ENCODE data around the gene NOM1. TPM values are rescaled to one million over a fixed set of nuclear protein-coding genes. Genes with fewer than 3 reads are reported as not detected.

The NOM1 gene
- polyA plus RNA-seq, 1 of the 3 experiments (the other 2 are of a cell fraction), result 18.1 TPM

- Histone ChIP-seq H3K4me3 (ENCODE audit: low read depth in 2 of 2, low read length in 1 of 2) (no peak overlapping the region; a peak in 1 of 4 replicates), H3K27ac (ENCODE audit: low read depth in 2 of 2, low read length in 1 of 2) (no peak overlapping the region), H3K4me1 (ENCODE audit: control insufficient read depth in 1 of 2, insufficient read depth in 2 of 2, low read depth in 1 of 2, low read length in 1 of 2) (peaks cover 10 to 12% of the 10 kb centered on the region in 2 experiments; a peak in 3 of 4 replicates), H3K9me2 (no peaks in the 10 kb centered on the region), H3K9ac (no peak overlapping the region), H3K36me3 (replicated peaks in 1 of 2; ENCODE audit: control insufficient read depth in 1 of 2, insufficient read depth in 2 of 2, low read length in 1 of 2) (no peaks in the 10 kb centered on the region), H2AFZ (ENCODE audit: low read depth) (no peak overlapping the region), H3K79me2 (ENCODE audit: insufficient read depth) (no peaks in the 10 kb centered on the region), H4K20me1 (ENCODE audit: insufficient read depth) (peaks cover 6% of the 10 kb centered on the region), H3F3A (replicated peaks; ENCODE audit: insufficient read depth) (peaks cover under 1% of the 10 kb centered on the region), H3K9me3 (no peaks in the 10 kb centered on the region), H3K27me3 (ENCODE audit: insufficient read depth) (peaks cover 82% of the 10 kb centered on the region), H3K4me2 (peak overlapping the region; percentile 68; the same call in 1 of the 2 replicates)
- WGBS (ENCODE audit: low lambda C conversion rate), result 21% methylated on average over 43 of the region's 57 CpGs
- DNase-seq, result peak; percentile 64
- CTCF ChIA-PET, result interaction anchor here (0.6 to 5.1 kb wide), 3 partner anchors 50 to 274 kb away, joined by 3 to 15 read pairs (median 3); partner anchors contain the start of gene NOM1
- POLR2A ChIA-PET, result no interaction called here
- no peak for TF ChIP-seq MEF2A (IDR thresholded peaks at IDR 0.05; ENCODE audit: borderline replicate concordance, low read depth)
- TF ChIP-seq EZH2phosphoT487 (IDR thresholded peaks at IDR 0.05; ENCODE audit: borderline replicate concordance, low read depth), result peak; percentile 96
Observed at GRCh38 chr7:156998988-156999957, 49.8 kb downstream of the NOM1 start.

- peaks cover 3% of the 10 kb centered on the region for H3F3A ChIP-seq (replicated peaks; ENCODE audit: insufficient read depth)
- no peaks in the 10 kb centered on the region for H3K79me2 ChIP-seq (ENCODE audit: insufficient read depth)
- no peaks in the 10 kb centered on the region for H3K9me2 ChIP-seq
- H3K4me2 ChIP-seq, result peak overlapping the region; percentile 68; the same call in 1 of the 2 replicates
- H3K36me3 ChIP-seq (replicated peaks in 1 of 2; ENCODE audit: control insufficient read depth in 1 of 2, insufficient read depth in 2 of 2, low read length in 1 of 2), result no peaks in the 10 kb centered on the region
- H3K4me1 ChIP-seq (ENCODE audit: control insufficient read depth in 1 of 2, insufficient read depth in 2 of 2, low read depth in 1 of 2, low read length in 1 of 2), result peaks cover 10 to 15% of the 10 kb centered on the region in 2 experiments; a peak in 3 of 4 replicates
- no peaks in the 10 kb centered on the region for H3K9me3 ChIP-seq
- no peak overlapping the region for H3K27ac ChIP-seq (ENCODE audit: low read depth in 2 of 2, low read length in 1 of 2)
- ChIA-PET CTCF (interaction anchor here (1.1 to 5.1 kb wide), 2 partner anchors 30 to 273 kb away, joined by 3 to 15 read pairs; no protein-coding TSS in a partner anchor), POLR2A (no interaction called here)
- peak; percentile 58 for DNase-seq
- peaks cover 91% of the 10 kb centered on the region for H3K27me3 ChIP-seq (ENCODE audit: insufficient read depth)
- WGBS (ENCODE audit: low lambda C conversion rate), result 9% methylated on average over 36 of the region's 75 CpGs
- no peak overlapping the region for H3K9ac ChIP-seq
- no peak; the same call in 1 of the 2 replicates for TF ChIP-seq EZH2phosphoT487 (IDR thresholded peaks at IDR 0.05; ENCODE audit: borderline replicate concordance, low read depth)
- TF ChIP-seq MEF2A (IDR thresholded peaks at IDR 0.05; ENCODE audit: borderline replicate concordance, low read depth), result no peak
- no peak for TF ChIP-seq YY1 (IDR thresholded peaks at IDR 0.05; ENCODE audit: low read depth)
- no peak for TF ChIP-seq GABPA (IDR thresholded peaks at IDR 0.05; ENCODE audit: low read depth)
- TF ChIP-seq, protein P1, sequence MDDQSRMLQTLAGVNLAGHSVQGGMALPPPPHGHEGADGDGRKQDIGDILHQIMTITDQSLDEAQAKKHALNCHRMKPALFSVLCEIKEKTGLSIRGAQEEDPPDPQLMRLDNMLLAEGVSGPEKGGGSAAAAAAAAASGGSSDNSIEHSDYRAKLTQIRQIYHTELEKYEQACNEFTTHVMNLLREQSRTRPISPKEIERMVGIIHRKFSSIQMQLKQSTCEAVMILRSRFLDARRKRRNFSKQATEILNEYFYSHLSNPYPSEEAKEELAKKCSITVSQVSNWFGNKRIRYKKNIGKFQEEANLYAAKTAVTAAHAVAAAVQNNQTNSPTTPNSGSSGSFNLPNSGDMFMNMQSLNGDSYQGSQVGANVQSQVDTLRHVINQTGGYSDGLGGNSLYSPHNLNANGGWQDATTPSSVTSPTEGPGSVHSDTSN (IDR thresholded peaks at IDR 0.05), result no peak
- TF ChIP-seq ZBTB33 (IDR thresholded peaks at IDR 0.05; ENCODE audit: borderline replicate concordance, low read depth), result no peak
- no peak for TF ChIP-seq GATA2 (CRISPR knock-in tag; IDR thresholded peaks at IDR 0.05)
- H2AFZ ChIP-seq (ENCODE audit: low read depth), result no peak overlapping the region
- peak overlapping the region; percentile 25 to 38 for H3K4me3 ChIP-seq (ENCODE audit: low read depth in 2 of 2, low read length in 1 of 2)
- peaks cover 11% of the 10 kb centered on the region for H4K20me1 ChIP-seq (ENCODE audit: insufficient read depth)
Observed at GRCh38 chr7:156999958-157000726, 50.6 kb downstream of the NOM1 start.
